GM18858 (cell line): ENCODE data around the gene COG6.

Source experiments
- ATAC-seq: cut with Tn5 transposase; IDR thresholded peaks from one replicate; pipeline ENCODE4 v1.9.1; 2021; ENCODE audit not compliant: unreplicated experiment

COG6 gene

GRCh38 chr13:39767791-39768517 is 112.5 kb downstream of the COG6 start:
- no peak for ATAC-seq

DNA sequence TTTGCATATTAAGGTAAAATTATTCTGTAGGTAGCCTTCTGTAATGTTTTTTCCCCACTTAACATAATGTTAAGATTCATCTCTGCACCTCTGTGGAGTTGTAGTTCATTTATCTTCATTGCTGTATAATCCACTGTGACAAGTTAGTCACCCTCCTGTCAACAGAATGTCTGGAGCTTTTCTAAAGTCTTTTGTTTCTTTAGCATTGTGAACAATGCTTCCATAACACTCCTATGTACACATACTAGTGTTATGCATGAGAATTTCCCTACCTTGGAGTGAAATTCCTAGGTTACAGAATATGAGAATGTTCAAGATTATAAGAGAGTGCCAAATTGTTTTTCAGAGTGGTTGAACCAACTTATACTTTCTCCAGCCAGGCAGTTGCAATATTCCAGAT is 113.5 kb downstream of the COG6 start:
- no peak for ATAC-seq

- no peak for ATAC-seq
These were observed 115.0 kb downstream of the COG6 start for GRCh38 chr13:39770221-39771090.

- no peak for ATAC-seq
These were observed 118.4 kb downstream of the COG6 start for GRCh38 chr13:39773833-39774232.

DNA sequence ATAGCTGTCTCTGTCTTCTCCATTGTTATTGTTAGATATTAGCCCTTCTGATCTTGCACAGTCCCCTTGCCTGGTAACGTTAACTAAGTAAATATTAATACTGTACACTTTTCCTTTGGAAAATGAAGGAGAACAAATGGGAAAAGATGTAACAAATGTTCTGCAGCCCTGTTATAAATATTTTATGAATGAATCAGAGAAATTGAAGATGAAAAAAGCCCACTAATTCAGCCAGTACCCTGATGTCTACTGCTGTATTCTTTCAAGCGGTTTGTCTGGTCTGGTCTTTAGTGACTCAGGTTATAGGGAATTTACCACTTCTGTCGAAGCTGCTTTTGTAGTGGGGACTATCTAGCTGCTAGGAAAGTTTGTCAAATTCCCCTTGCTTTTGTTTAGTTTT is 121.0 kb downstream of the COG6 start:
- peak; percentile 76 for ATAC-seq

DNA sequence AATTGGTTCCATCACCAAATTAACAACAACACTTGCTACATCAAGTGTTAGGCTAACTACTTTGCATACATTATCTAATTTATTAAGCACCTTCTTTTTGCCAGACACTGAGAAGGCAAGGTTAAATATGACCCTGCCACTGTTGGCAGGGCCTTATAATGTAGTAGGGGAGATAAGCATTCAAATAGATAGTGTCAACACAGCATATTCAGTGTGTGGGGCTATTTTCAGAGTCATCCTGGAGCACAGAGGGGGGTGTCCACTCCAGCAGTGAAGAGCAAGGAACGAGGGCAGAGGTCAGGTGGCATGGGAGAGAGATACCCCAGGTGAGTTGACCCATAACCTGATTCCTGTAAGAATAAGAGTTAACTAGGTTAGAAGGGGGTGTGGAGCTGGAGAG is 121.6 kb downstream of the COG6 start:
- ATAC-seq = no peak

GRCh38 chr13:39777527-39778061 is 122.1 kb downstream of the COG6 start:
- ATAC-seq = no peak

- no peak for ATAC-seq
These were observed 124.1 kb downstream of the COG6 start for GRCh38 chr13:39779337-39780265.

DNA sequence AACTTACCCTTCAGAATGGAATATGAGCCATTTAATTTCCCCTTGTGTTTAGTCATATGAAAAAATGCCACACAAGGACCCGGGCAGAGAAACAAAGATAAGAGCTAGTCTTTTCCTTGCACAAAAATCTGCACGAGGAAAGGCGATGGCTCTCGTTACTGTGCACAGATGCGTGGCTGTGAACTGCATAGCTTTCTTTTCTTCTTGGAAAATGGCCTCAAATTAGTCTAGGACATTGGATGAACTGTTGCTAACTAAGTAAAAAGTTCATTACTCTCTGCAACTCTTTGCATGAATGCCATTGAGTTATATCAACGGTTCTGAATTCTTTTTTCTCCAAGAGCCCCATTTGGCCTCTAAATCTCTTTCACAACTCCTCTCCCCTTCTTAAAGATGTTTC is 125.2 kb downstream of the COG6 start:
- ATAC-seq = no peak

- ATAC-seq = no peak
These were observed 125.9 kb downstream of the COG6 start for GRCh38 chr13:39781381-39781780.

DNA sequence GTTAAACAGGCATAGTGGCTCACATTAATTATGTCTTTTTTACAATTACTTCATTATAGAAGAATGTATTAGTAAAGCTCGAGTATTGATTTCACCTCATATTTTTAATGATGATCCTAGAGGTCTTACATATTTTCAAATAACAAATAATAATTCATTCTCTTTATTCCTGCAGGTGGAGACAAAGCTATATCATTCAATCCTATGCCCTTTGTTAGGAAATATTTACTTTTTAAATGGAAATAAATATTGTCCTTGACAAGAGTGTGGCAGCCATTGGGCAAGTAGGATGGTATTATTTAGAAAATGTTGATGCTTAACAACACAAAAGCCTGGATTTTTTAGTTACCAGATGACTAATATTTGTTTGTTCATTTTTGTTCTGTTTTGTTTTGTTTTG is 127.6 kb downstream of the COG6 start:
- no peak for ATAC-seq

DNA sequence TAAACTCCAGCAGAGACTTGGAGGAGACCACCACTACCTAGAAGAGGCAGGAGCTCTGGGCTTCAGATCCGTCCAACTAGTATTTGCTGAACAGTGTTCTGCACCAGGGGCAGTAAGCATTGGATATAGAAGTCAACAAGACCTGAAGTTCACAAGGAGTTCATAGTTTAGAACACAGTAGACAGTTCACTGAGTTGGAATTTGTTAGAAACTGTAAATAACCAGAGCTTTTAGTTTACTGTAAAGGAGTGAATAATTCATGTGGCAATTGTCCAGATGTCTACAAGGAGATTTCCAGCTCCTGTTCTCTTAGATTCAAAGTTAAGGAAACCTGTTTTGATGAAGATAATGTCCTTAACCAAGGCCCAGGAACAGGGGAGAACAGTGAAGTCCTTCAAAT is 128.9 kb downstream of the COG6 start:
- ATAC-seq = no peak

DNA sequence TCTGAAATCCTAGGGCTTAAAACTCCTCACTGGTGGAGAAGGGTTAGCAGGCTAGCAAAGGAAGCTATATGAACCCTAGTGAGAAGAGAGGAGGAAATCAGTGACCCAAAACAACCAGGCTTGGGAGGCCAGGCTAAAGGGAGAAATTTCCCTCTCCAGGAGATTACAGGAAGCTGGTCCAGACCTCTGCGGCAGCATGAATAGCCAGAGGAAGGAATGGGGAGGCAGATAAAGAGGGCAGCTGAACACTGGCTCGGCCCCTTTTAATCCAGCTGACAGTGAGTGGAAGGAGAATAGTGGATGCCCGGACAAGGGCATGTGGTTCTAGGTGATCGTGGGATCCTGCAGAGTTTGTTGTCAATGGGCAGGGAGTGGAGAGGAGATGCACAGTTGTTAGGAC is 130.6 kb downstream of the COG6 start:
- ATAC-seq = no peak

GRCh38 chr13:39787086-39787487 is 131.6 kb downstream of the COG6 start:
- no peak for ATAC-seq

DNA sequence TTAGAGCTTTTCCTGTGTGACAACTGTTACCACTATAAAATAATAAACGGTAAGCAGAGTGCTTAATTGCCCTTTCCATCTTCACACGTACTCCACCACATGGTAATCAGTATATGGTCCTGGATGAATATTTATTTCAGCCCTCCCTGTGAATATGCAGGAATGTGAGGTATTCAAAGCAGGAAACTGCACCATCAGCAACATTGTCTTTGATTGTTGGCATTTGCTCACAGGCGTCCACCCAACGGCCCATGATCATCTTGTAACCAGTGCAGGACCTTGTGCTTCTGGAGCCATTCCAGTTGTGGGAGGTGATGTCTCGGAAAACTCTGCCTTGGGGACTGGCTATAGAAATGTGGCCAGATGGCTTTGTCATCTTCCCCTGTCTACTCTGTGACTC is 132.6 kb downstream of the COG6 start:
- ATAC-seq = no peak

- no peak for ATAC-seq
These were observed 134.0 kb downstream of the COG6 start for GRCh38 chr13:39789451-39789850.
